Loucy (cell line): ENCODE data around the gene SEL1L3.

ENCODE experiments used
- H2AFZ ChIP-seq: fragments of 200-600 bp; sonication (generic); 2 replicates; pipeline ENCODE4 v1.6.0; 2016; ENCODE audit warnings: antibody characterized with exemption, mild to moderate bottlenecking, low read length, moderate library complexity
- H3F3A ChIP-seq: fragments of 200-600 bp; 2 replicates; pipeline ENCODE4 v1.6.0; 2016; ENCODE audit warnings: antibody characterized with exemption, low read depth, mild to moderate bottlenecking
- H3K27me3 ChIP-seq: fragments of 200-600 bp; sonication (generic); 2 replicates; pipeline ENCODE4 v1.6.1; 2014; ENCODE audit warnings: low read length, mild to moderate bottlenecking; ENCODE audit not compliant: insufficient read depth, poor library complexity, severe bottlenecking
- H3K36me3 ChIP-seq: fragments of 200-600 bp; sonication (generic); 2 replicates; pipeline ENCODE4 v1.6.1; 2016; ENCODE audit warnings: low read length; ENCODE audit not compliant: insufficient read depth
- H3K4me1 ChIP-seq: fragments of 200-600 bp; sonication (generic); 2 replicates; pipeline ENCODE4 v1.5.1; 2014; ENCODE audit warnings: low read length, mild to moderate bottlenecking; ENCODE audit not compliant: insufficient read depth, poor library complexity, severe bottlenecking
- H3K4me2 ChIP-seq: fragments of 200-600 bp; sonication (generic); 2 replicates; pipeline ENCODE4 v1.6.0; 2014; ENCODE audit warnings: antibody characterized with exemption, low read length, low read depth, mild to moderate bottlenecking; ENCODE audit not compliant: poor library complexity, severe bottlenecking
- H3K4me3 ChIP-seq: fragments of 200-600 bp; sonication (generic); 2 replicates; pipeline ENCODE4 v1.5.1; 2014; ENCODE audit warnings: low read length, mild to moderate bottlenecking, mixed read lengths; ENCODE audit not compliant: poor library complexity, severe bottlenecking
- H3K79me2 ChIP-seq: fragments of 200-600 bp; sonication (generic); 2 replicates; pipeline ENCODE4 v1.6.1; 2014; ENCODE audit warnings: low read length; ENCODE audit not compliant: insufficient read depth
- H3K9ac ChIP-seq: fragments of 200-600 bp; sonication (generic); 2 replicates; pipeline ENCODE4 v1.6.0; 2014; ENCODE audit warnings: mild to moderate bottlenecking, low read depth, low read length, moderate library complexity; ENCODE audit not compliant: poor library complexity, severe bottlenecking
- H3K9me2 ChIP-seq: fragments of 200-600 bp; sonication (generic); replicated peaks from 2 replicates; pipeline ENCODE4 v1.6.1; 2016; ENCODE audit warnings: low read depth, low read length, mixed read lengths
- H3K9me3 ChIP-seq: fragments of 200-600 bp; sonication (generic); 2 replicates; pipeline ENCODE4 v1.6.1; 2014; ENCODE audit warnings: mild to moderate bottlenecking, antibody characterized with exemption, low read length, low read depth; ENCODE audit not compliant: insufficient read depth
- H4K20me1 ChIP-seq: fragments of 200-600 bp; sonication (generic); 2 replicates; pipeline ENCODE4 v1.6.0; 2014; ENCODE audit warnings: antibody characterized with exemption, low read length, mild to moderate bottlenecking; ENCODE audit not compliant: insufficient read depth, poor library complexity, severe bottlenecking
- CTCF ChIP-seq: fragments of 200-600 bp; sonication (generic); conservative IDR thresholded peaks from 2 replicates; pipeline ENCODE4 v1.5.1; 2014; ENCODE audit warnings: mild to moderate bottlenecking, antibody characterized with exemption, low read length
- EZH2phosphoT487 ChIP-seq: fragments of 200-600 bp; IDR thresholded peaks from 2 replicates; pipeline ENCODE4 v1.6.1; 2018; ENCODE audit warnings: antibody characterized with exemption, mild to moderate bottlenecking, moderate library complexity, borderline replicate concordance

SEL1L3 gene

GRCh38 chr4:25861951-25862410 is 807 bp downstream of the SEL1L3 start:
- no peak overlapping the region for H3K4me3 ChIP-seq
- H4K20me1 ChIP-seq, result no peaks in the 10 kb centered on the region
- no peaks in the 10 kb centered on the region for H3K9me3 ChIP-seq
- no peaks in the 10 kb centered on the region for H3K27me3 ChIP-seq
- peaks cover 13% of the 10 kb centered on the region for H3K4me1 ChIP-seq
- H3K4me2 ChIP-seq, result no peak overlapping the region
- no peaks in the 10 kb centered on the region for H3K79me2 ChIP-seq
- no peaks in the 10 kb centered on the region for H3F3A ChIP-seq
- TF ChIP-seq CTCF (no peak), EZH2phosphoT487 (no peak)
- no peak overlapping the region for H2AFZ ChIP-seq
- no peaks in the 10 kb centered on the region for H3K36me3 ChIP-seq
- no peak overlapping the region for H3K9ac ChIP-seq
- H3K9me2 ChIP-seq, result no peaks in the 10 kb centered on the region

GRCh38 chr4:25861280-25861950 is 1.4 kb downstream of the SEL1L3 start:
- Histone ChIP-seq H3K9me3 (no peaks in the 10 kb centered on the region), H3K9me2 (no peaks in the 10 kb centered on the region), H3K4me2 (no peak overlapping the region), H3K9ac (no peak overlapping the region), H3K27me3 (no peaks in the 10 kb centered on the region), H4K20me1 (no peaks in the 10 kb centered on the region), H3F3A (no peaks in the 10 kb centered on the region), H3K4me3 (no peak overlapping the region), H3K4me1 (peaks cover 13% of the 10 kb centered on the region), H3K36me3 (no peaks in the 10 kb centered on the region), H3K79me2 (no peaks in the 10 kb centered on the region), H2AFZ (no peak overlapping the region)
- no peak for TF ChIP-seq CTCF
- no peak for TF ChIP-seq EZH2phosphoT487

GRCh38 chr4:25860586-25861279 is 2.1 kb downstream of the SEL1L3 start:
- Histone ChIP-seq H4K20me1 (no peaks in the 10 kb centered on the region), H3K9ac (no peak overlapping the region), H3K9me3 (no peaks in the 10 kb centered on the region), H2AFZ (no peak overlapping the region), H3K9me2 (no peaks in the 10 kb centered on the region), H3K4me2 (no peak overlapping the region), H3K27me3 (no peaks in the 10 kb centered on the region), H3K4me3 (no peak overlapping the region), H3K4me1 (peaks cover 13% of the 10 kb centered on the region), H3K36me3 (no peaks in the 10 kb centered on the region), H3K79me2 (no peaks in the 10 kb centered on the region), H3F3A (no peaks in the 10 kb centered on the region)
- TF ChIP-seq EZH2phosphoT487 (no peak), CTCF (no peak)
